ENCODE measurements around the gene SETD1B.
"Not testable (repeated sequence)": the region's sequence is repeated elsewhere in the genome, so short reads cannot be mapped to it uniquely, and the experiment has no call there.

SETD1B gene

GRCh38 chr12:121825041-121825523, 21.3 kb downstream of the SETD1B start:
- no peak for DNase-seq (ENCODE audit: low spot score)

- DNase-seq (ENCODE audit: low spot score): no peak
These were observed 22.7 kb downstream of the SETD1B start for GRCh38 chr12:121826318-121827150.

- DNase-seq (ENCODE audit: low spot score): no peak
These were observed 23.7 kb downstream of the SETD1B start for GRCh38 chr12:121827351-121828099.

GRCh38 chr12:121828306-121828705, 24.5 kb downstream of the SETD1B start:
- no peak for DNase-seq (ENCODE audit: low spot score)

GRCh38 chr12:121828826-121829225, 25.0 kb downstream of the SETD1B start:
- DNase-seq (ENCODE audit: low spot score): no peak

- DNase-seq (ENCODE audit: low spot score): no peak
These were observed 25.6 kb downstream of the SETD1B start for GRCh38 chr12:121829250-121829918.

- no peak for DNase-seq (ENCODE audit: low spot score)
These were observed 26.3 kb downstream of the SETD1B start for GRCh38 chr12:121830134-121830533.

- no peak for DNase-seq (ENCODE audit: low spot score)
These were observed 26.9 kb downstream of the SETD1B start for GRCh38 chr12:121830588-121831265.

- DNase-seq (ENCODE audit: low spot score): no peak
These were observed 27.9 kb downstream of the SETD1B start for GRCh38 chr12:121831571-121832245.

- peak; percentile 46 for DNase-seq (ENCODE audit: low spot score)
These were observed 33.9 kb downstream of the SETD1B start for GRCh38 chr12:121837680-121838079.

GRCh38 chr12:121838126-121838525, 34.3 kb downstream of the SETD1B start:
- no peak for DNase-seq (ENCODE audit: low spot score)

- DNase-seq (ENCODE audit: low spot score): peak; percentile 96
These were observed 35.5 kb downstream of the SETD1B start for GRCh38 chr12:121839106-121839992.

GRCh38 chr12:121839993-121840761, 36.4 kb downstream of the SETD1B start:
- no peak for DNase-seq (ENCODE audit: low spot score)

- no peak for DNase-seq (ENCODE audit: low spot score)
These were observed 39.6 kb downstream of the SETD1B start for GRCh38 chr12:121843236-121843982.

GRCh38 chr12:121845701-121846100, 41.9 kb downstream of the SETD1B start:
- no peak for DNase-seq (ENCODE audit: low spot score)

GRCh38 chr12:121849211-121849610, 45.4 kb downstream of the SETD1B start:
- no peak for DNase-seq (ENCODE audit: low spot score)

- DNase-seq (ENCODE audit: low spot score): no peak
These were observed 45.9 kb downstream of the SETD1B start for GRCh38 chr12:121849665-121850064.

- DNase-seq (ENCODE audit: low spot score): not testable (repeated sequence)
These were observed 48.6 kb downstream of the SETD1B start for GRCh38 chr12:121852392-121852791.

All from cerebellar cortex (tissue), 1 donor.